Endodermal cell (in vitro differentiated cells): ENCODE measurements around the gene PRKCA. TPM values are rescaled to one million over a fixed set of nuclear protein-coding genes. Genes with fewer than 3 reads are reported as not detected.
"Not testable (repeated sequence)": the region's sequence is repeated elsewhere in the genome, so short reads cannot be mapped to it uniquely, and the experiment has no call there.

Experiments
- DNase-seq: peaks from one replicate; pipeline ENCODE4 v3.0.0-alpha.2; 2017
- H3K27ac ChIP-seq: 2 replicates; pipeline ENCODE4 v1.5.1; 2013; ENCODE audit warnings: mild to moderate bottlenecking, low read depth, low read length, moderate library complexity
- H3K27me3 ChIP-seq: 2 replicates; pipeline ENCODE4 v1.6.1; 2013; ENCODE audit warnings: mild to moderate bottlenecking, low read length, moderate library complexity; ENCODE audit not compliant: insufficient read depth, control insufficient read depth, poor library complexity, severe bottlenecking
- H3K36me3 ChIP-seq: 2 replicates; pipeline ENCODE4 v1.7.0; 2013; ENCODE audit warnings: mild to moderate bottlenecking, low read length, moderate library complexity; ENCODE audit not compliant: control insufficient read depth, insufficient read depth
- H3K4me1 ChIP-seq: one replicate; pipeline ENCODE4 v1.7.0; 2013; ENCODE audit warnings: low read length; ENCODE audit not compliant: control insufficient read depth, insufficient read depth
- H3K4me3 ChIP-seq: 2 replicates; pipeline ENCODE4 v1.5.1; 2013; ENCODE audit warnings: mild to moderate bottlenecking, low read length, moderate library complexity
- H3K9ac ChIP-seq: 2 replicates; pipeline ENCODE4 v1.6.1; 2013; ENCODE audit warnings: mild to moderate bottlenecking, low read length, moderate library complexity; ENCODE audit not compliant: poor library complexity, severe bottlenecking; ENCODE audit errors: extremely low read depth
- H3K9me3 ChIP-seq: 2 replicates; pipeline ENCODE4 v1.6.1; 2013; ENCODE audit warnings: mild to moderate bottlenecking, low read length, moderate library complexity; ENCODE audit not compliant: control insufficient read depth
- H3K27ac Mint-ChIP-seq: 2 replicates; pipeline ENCODE4 v1.8.0; 2020; ENCODE audit warnings: mixed read lengths
- H3K27me3 Mint-ChIP-seq: 2 replicates; pipeline ENCODE4 v1.8.0; 2021; ENCODE audit warnings: mild to moderate bottlenecking, mixed read lengths; ENCODE audit not compliant: insufficient read depth
- H3K36me3 Mint-ChIP-seq: 2 replicates; pipeline ENCODE4 v1.8.0; 2020; ENCODE audit warnings: low read depth, mixed read lengths
- H3K4me1 Mint-ChIP-seq: 2 replicates; pipeline ENCODE4 v1.8.0; 2020; ENCODE audit warnings: mixed read lengths
- H3K4me3 Mint-ChIP-seq: 2 replicates; pipeline ENCODE4 v1.8.0; 2020; ENCODE audit warnings: mild to moderate bottlenecking, moderate library complexity, mixed read lengths
- H3K9me3 Mint-ChIP-seq: 2 replicates; pipeline ENCODE4 v1.8.0; 2020; ENCODE audit warnings: mild to moderate bottlenecking, mixed read lengths
- WGBS, 2 experiments: methylation state at CpG; one replicate each; pipeline versions ENCODE4 v1.1.5 to v1.1.7; 2013; ENCODE audit warnings: missing lambda C conversion rate in 2 of 2, mixed read lengths in 1 of 2; ENCODE audit not compliant: insufficient coverage in 1 of 2, insufficient read length in 1 of 2; 5-methylcytosine and 5-hydroxymethylcytosine counted together
- total RNA-seq, 2 donors: library from RNA; stranded (reverse); fragmentation: NEBNext Ultra II Directional in 1 of 2; extraction: Animal tissue kit (Norgen Biotek cat#: 25700) in 1 of 2; gene quantifications; 2 replicates in 1 of 2; 3 replicates in 1 of 2; pipeline ENCODE4 v1.2.1, GENCODE V29; 2021
- TF ChIP-seq, protein P1 (sequence below): fragments of 200-600 bp; sonication (generic); conservative IDR thresholded peaks from 2 replicates; pipeline ENCODE4 v1.5.0; 2021; ENCODE audit warnings: antibody characterized with exemption, mild to moderate bottlenecking

PRKCA gene
- total RNA-seq, 2 donors from 2014 or later: 8.7 to 14.6 TPM

DNA sequence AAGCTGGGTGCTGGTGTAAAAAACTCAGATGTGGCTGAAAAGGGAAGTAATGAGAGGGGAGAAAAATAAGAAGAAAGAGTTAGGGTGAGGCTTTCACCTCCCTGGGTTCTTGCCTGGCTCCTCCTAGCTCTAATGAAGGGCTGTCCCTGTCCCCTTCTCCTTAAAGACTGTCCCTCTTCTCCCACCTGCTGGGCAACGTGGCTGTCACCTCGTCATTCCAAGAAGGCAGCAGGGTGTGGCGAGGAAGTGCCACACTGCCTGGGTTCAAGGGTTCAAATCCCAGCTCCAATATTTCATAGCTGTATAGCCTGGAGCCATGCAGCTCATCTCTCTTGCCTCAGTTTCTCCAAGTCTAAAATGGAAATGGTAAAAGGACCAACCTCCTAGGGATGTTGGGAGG is 410.0 kb downstream of the PRKCA start:
- Histone ChIP-seq H3K27ac (no peak overlapping the region), H3K4me1 (peaks cover 8% of the 10 kb centered on the region), H3K9ac (no peak overlapping the region), H3K9me3 (no peaks in the 10 kb centered on the region), H3K27me3 (no peaks in the 10 kb centered on the region), H3K4me3 (no peak overlapping the region), H3K36me3 (no peaks in the 10 kb centered on the region)
- H3K9me3 Mint-ChIP-seq: no peaks in the 10 kb centered on the region
- no peak overlapping the region for H3K4me3 Mint-ChIP-seq
- H3K27me3 Mint-ChIP-seq: no peaks in the 10 kb centered on the region
- peaks cover 34% of the 10 kb centered on the region for H3K4me1 Mint-ChIP-seq
- no peak overlapping the region for H3K27ac Mint-ChIP-seq
- TF ChIP-seq, protein P1, sequence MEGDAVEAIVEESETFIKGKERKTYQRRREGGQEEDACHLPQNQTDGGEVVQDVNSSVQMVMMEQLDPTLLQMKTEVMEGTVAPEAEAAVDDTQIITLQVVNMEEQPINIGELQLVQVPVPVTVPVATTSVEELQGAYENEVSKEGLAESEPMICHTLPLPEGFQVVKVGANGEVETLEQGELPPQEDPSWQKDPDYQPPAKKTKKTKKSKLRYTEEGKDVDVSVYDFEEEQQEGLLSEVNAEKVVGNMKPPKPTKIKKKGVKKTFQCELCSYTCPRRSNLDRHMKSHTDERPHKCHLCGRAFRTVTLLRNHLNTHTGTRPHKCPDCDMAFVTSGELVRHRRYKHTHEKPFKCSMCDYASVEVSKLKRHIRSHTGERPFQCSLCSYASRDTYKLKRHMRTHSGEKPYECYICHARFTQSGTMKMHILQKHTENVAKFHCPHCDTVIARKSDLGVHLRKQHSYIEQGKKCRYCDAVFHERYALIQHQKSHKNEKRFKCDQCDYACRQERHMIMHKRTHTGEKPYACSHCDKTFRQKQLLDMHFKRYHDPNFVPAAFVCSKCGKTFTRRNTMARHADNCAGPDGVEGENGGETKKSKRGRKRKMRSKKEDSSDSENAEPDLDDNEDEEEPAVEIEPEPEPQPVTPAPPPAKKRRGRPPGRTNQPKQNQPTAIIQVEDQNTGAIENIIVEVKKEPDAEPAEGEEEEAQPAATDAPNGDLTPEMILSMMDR: no peak
- DNase-seq: peak; percentile 69
- no peaks in the 10 kb centered on the region for H3K36me3 Mint-ChIP-seq
- 70 to 79% methylated on average over 2 to 3 of the region's 3 CpGs for WGBS, 2 experiments

DNA sequence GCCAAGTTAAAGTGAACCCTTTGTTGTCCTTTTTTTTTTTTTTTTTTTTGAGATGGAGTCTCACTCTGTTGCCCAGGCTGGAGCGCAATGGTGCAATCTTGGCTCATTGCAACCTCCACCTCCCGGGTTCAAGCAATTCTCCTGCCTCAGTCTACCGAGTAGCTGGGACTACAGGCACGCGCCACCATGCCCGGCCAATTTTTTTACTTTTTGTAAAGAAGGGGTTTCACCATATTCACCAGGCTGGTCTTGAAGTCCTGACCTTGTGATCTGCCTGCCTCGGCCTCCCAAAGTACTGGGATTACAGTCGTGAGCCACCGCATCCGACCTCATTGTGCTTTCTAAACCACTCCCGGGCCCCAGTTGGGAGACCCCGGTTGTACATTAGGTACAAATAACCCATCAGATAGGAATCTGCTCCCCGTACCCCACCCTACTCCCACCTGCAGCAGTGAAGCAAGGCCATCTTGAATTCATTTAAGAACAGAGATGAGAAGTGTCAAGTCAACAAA is 410.7 kb downstream of the PRKCA start:
- H3K27ac Mint-ChIP-seq, DNase-seq: not testable (repeated sequence)

DNA sequence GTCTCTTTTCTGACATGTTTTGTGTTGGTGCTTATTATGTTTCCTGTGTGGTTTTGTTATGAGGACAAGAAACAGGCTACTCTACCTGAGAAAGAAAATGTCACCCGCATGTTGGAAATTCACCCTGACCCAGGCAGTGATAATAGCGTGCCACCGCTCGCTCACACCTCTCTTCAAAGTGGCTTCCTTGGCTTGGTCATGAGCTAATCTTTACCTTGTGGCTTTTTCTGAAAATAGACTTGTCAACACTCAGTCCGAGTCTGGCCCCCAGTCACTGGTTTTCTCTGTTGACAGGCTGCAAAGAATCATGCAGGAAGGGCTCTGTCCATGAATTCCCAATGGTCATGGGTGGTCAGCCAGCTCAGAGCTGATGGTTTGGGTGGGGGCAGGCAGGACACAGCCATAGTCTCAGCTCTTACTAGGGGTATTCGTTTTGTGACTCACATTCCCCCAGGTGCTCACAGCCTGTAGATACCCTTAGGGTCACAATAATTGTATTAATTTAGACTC is 411.2 kb downstream of the PRKCA start:
- H3K27me3 ChIP-seq: no peaks in the 10 kb centered on the region
- Mint-ChIP-seq H3K27ac (no peak overlapping the region), H3K27me3 (no peaks in the 10 kb centered on the region), H3K36me3 (no peaks in the 10 kb centered on the region), H3K4me1 (peaks cover 34% of the 10 kb centered on the region), H3K9me3 (no peaks in the 10 kb centered on the region), H3K4me3 (no peak overlapping the region)
- no peaks in the 10 kb centered on the region for H3K36me3 ChIP-seq
- H3K9me3 ChIP-seq: no peaks in the 10 kb centered on the region
- no peak for DNase-seq
- H3K4me3 ChIP-seq: no peak overlapping the region
- H3K9ac ChIP-seq: no peak overlapping the region
- H3K4me1 ChIP-seq: peaks cover 8% of the 10 kb centered on the region
- 90 to 92% methylated on average over 6 of the region's 6 CpGs for WGBS, 2 experiments
- TF ChIP-seq, protein P1: no peak
- H3K27ac ChIP-seq: peak overlapping the region; percentile 4

More for the DNA sequence above, 410.7 kb downstream of the PRKCA start:
- peaks cover 34% of the 10 kb centered on the region for H3K4me1 Mint-ChIP-seq
- H3K27ac ChIP-seq, H3K4me3 ChIP-seq, H3K27me3 ChIP-seq, H3K4me3 Mint-ChIP-seq, H3K27me3 Mint-ChIP-seq, H3K36me3 Mint-ChIP-seq, H3K36me3 ChIP-seq, H3K9me3 ChIP-seq, H3K9me3 Mint-ChIP-seq, H3K9ac ChIP-seq, H3K4me1 ChIP-seq: not testable (repeated sequence)
- WGBS, 2 experiments: 94 to 98% methylated on average over 9 to 13 of the region's 13 CpGs
